OCI-LY1 (cell line): ENCODE results near the gene EML4.

Experiments
- H2AFZ ChIP-seq: fragments of 200-600 bp; sonication (generic), shearing (Covaris generic); 2 replicates; pipeline ENCODE4 v1.6.0; 2014; ENCODE audit warnings: antibody characterized with exemption, mild to moderate bottlenecking, low read length
- H3F3A ChIP-seq: fragments of 200-600 bp; sonication (generic), shearing (Covaris generic); 2 replicates; pipeline ENCODE4 v1.6.0; 2014; ENCODE audit warnings: mild to moderate bottlenecking, antibody characterized with exemption, low read length, moderate library complexity; ENCODE audit not compliant: insufficient read depth
- H3K27ac ChIP-seq: fragments of 200-600 bp; sonication (generic); 2 replicates; pipeline ENCODE4 v1.5.1; 2014; ENCODE audit warnings: low read length, mixed run types, mild to moderate bottlenecking, low read depth; ENCODE audit not compliant: poor library complexity, severe bottlenecking
- H3K27me3 ChIP-seq: fragments of 200-600 bp; sonication (generic); 2 replicates; pipeline ENCODE4 v1.6.0; 2014; ENCODE audit warnings: antibody characterized with exemption, mild to moderate bottlenecking, low read length, moderate library complexity; ENCODE audit not compliant: insufficient read depth
- H3K36me3 ChIP-seq: fragments of 200-600 bp; sonication (generic); 2 replicates; pipeline ENCODE4 v1.6.1; 2014; ENCODE audit warnings: mild to moderate bottlenecking, antibody characterized with exemption, low read length, moderate library complexity, mixed read lengths; ENCODE audit not compliant: insufficient read depth
- H3K4me1 ChIP-seq: fragments of 200-600 bp; sonication (generic); 2 replicates; pipeline ENCODE4 v1.5.1; 2014; ENCODE audit warnings: mild to moderate bottlenecking, low read length, moderate library complexity; ENCODE audit not compliant: insufficient read depth, severe bottlenecking
- H3K4me2 ChIP-seq: fragments of 200-600 bp; sonication (generic), shearing (Covaris generic); 2 replicates; pipeline ENCODE4 v1.6.1; 2014; ENCODE audit warnings: low read length
- H3K4me3 ChIP-seq: fragments of 200-600 bp; sonication (generic); 2 replicates; pipeline ENCODE4 v1.5.1; 2014; ENCODE audit warnings: low read length, low read depth, mild to moderate bottlenecking, mixed read lengths; ENCODE audit not compliant: poor library complexity, severe bottlenecking
- H3K79me2 ChIP-seq: fragments of 200-600 bp; shearing (Covaris generic); 2 replicates; pipeline ENCODE4 v1.6.1; 2016; ENCODE audit warnings: mixed run types, low read length, mixed read lengths; ENCODE audit not compliant: insufficient read depth
- H3K9ac ChIP-seq: fragments of 200-600 bp; sonication (generic), shearing (Covaris generic); 2 replicates; pipeline ENCODE4 v1.6.1; 2014; ENCODE audit warnings: mild to moderate bottlenecking, low read length, mixed read lengths
- H3K9me2 ChIP-seq: fragments of 200-600 bp; sonication (generic), shearing (Covaris generic); 2 replicates; pipeline ENCODE4 v1.6.1; 2014; ENCODE audit warnings: low read depth, mild to moderate bottlenecking, low read length, mixed read lengths
- H3K9me3 ChIP-seq: fragments of 200-600 bp; shearing (Covaris generic); 2 replicates; pipeline ENCODE4 v1.6.1; 2014; ENCODE audit warnings: low read length, mixed read lengths
- H4K20me1 ChIP-seq: fragments of 200-600 bp; sonication (generic), shearing (Covaris generic); 2 replicates; pipeline ENCODE4 v1.6.0; 2016; ENCODE audit warnings: mild to moderate bottlenecking, low read length; ENCODE audit not compliant: insufficient read depth
- EZH2 ChIP-seq: fragments of 200-600 bp; sonication (generic), shearing (Covaris generic); IDR thresholded peaks from 2 replicates; pipeline ENCODE4 v1.8.0; 2017; ENCODE audit warnings: borderline replicate concordance, mixed run types, mild to moderate bottlenecking, antibody characterized with exemption, low read length, moderate library complexity, mixed read lengths
- TF ChIP-seq, protein P1 (sequence below): fragments of 200-600 bp; sonication (generic), shearing (Covaris generic); IDR thresholded peaks from 2 replicates; pipeline ENCODE4 v1.5.1; 2017; ENCODE audit warnings: mild to moderate bottlenecking, antibody characterized with exemption, low read length, moderate library complexity, mixed read lengths

Gene EML4

DNA sequence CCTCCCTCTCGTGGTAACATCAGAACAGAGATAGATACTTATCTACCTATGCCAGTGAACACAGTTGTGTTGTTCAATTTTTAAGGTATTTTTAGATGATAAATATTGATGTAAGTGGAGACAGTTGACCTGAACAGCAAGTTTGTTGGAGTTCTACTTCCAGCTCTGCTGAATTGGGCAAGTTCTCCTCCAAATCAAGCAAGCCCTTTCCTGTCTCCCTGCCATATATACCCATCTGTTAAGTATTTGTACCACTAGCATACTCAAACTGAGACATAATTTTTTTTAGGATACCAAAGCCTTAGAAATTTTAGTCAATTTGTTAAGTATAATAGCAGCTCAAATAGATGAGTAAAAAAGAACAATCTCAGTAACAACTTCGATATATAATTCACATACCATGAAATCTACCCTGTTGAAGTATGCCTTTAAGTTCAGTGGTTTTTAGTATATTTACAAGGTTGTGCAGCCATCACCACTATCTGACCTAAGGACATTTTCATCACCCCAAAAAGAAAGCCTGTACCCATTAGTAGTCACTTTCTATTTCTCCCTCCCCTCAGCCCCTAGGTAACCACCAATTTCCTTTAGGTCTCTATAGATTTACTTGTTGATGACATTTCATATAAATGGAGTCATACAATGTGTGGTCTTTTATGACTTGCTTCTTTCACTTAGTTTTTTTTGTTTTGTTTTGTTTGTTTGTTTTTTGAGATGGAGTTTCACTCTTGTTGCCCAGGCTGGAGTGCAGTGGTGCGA is 130.0 kb downstream of the EML4 start:
- H3K36me3 ChIP-seq, result peaks cover 22% of the 10 kb centered on the region
- H3K9me2 ChIP-seq, result no peaks in the 10 kb centered on the region
- H2AFZ ChIP-seq, result no peak overlapping the region
- H4K20me1 ChIP-seq, result no peaks in the 10 kb centered on the region
- no peak overlapping the region for H3K9ac ChIP-seq
- H3F3A ChIP-seq, result no peaks in the 10 kb centered on the region
- no peak overlapping the region for H3K4me3 ChIP-seq
- no peaks in the 10 kb centered on the region for H3K79me2 ChIP-seq
- no peak for TF ChIP-seq EZH2
- TF ChIP-seq, protein P1, sequence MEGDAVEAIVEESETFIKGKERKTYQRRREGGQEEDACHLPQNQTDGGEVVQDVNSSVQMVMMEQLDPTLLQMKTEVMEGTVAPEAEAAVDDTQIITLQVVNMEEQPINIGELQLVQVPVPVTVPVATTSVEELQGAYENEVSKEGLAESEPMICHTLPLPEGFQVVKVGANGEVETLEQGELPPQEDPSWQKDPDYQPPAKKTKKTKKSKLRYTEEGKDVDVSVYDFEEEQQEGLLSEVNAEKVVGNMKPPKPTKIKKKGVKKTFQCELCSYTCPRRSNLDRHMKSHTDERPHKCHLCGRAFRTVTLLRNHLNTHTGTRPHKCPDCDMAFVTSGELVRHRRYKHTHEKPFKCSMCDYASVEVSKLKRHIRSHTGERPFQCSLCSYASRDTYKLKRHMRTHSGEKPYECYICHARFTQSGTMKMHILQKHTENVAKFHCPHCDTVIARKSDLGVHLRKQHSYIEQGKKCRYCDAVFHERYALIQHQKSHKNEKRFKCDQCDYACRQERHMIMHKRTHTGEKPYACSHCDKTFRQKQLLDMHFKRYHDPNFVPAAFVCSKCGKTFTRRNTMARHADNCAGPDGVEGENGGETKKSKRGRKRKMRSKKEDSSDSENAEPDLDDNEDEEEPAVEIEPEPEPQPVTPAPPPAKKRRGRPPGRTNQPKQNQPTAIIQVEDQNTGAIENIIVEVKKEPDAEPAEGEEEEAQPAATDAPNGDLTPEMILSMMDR, result no peak
- H3K27me3 ChIP-seq, result no peaks in the 10 kb centered on the region
- peaks cover 25% of the 10 kb centered on the region for H3K4me1 ChIP-seq
- H3K4me2 ChIP-seq, result no peak overlapping the region
- H3K9me3 ChIP-seq, result no peaks in the 10 kb centered on the region
- H3K27ac ChIP-seq, result no peak overlapping the region

DNA sequence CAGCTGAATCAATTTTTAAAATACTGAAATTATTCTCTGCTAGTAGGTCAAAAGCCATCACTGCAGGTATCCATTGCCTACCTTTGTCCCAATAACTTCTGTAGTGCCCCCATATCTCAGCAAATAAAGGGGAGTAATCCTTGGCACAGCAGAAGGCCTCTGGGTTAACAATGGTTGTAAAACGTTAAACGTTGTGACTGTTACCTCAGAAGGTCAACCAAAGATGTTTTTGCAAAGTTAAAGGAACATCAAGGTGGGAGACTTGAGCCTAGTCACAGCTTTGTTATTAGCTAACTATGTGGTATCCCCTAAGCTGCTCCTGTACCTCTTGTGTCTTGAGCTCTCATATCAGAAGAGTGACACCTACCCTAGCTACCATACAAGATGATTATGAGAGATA is 131.4 kb downstream of the EML4 start:
- Histone ChIP-seq H2AFZ (no peak overlapping the region), H3K9ac (no peak overlapping the region), H3K4me3 (no peak overlapping the region), H3K4me2 (no peak overlapping the region), H3K36me3 (peaks cover 27% of the 10 kb centered on the region), H4K20me1 (no peaks in the 10 kb centered on the region), H3K79me2 (no peaks in the 10 kb centered on the region), H3K9me3 (no peaks in the 10 kb centered on the region), H3K27me3 (no peaks in the 10 kb centered on the region), H3F3A (no peaks in the 10 kb centered on the region), H3K27ac (no peak overlapping the region), H3K4me1 (peaks cover 25% of the 10 kb centered on the region), H3K9me2 (no peaks in the 10 kb centered on the region)
- no peak for TF ChIP-seq EZH2
- TF ChIP-seq, protein P1, result no peak

- Histone ChIP-seq H4K20me1 (no peaks in the 10 kb centered on the region), H2AFZ (no peak overlapping the region), H3K27ac (no peak overlapping the region), H3K9me2 (no peaks in the 10 kb centered on the region), H3K9ac (no peak overlapping the region), H3K4me2 (no peak overlapping the region), H3F3A (no peaks in the 10 kb centered on the region), H3K4me1 (peaks cover under 1% of the 10 kb centered on the region), H3K4me3 (no peak overlapping the region), H3K79me2 (no peaks in the 10 kb centered on the region), H3K36me3 (peaks cover 17% of the 10 kb centered on the region; the same call in 1 of the 2 replicates), H3K27me3 (no peaks in the 10 kb centered on the region), H3K9me3 (no peaks in the 10 kb centered on the region)
- TF ChIP-seq EZH2, result no peak
- TF ChIP-seq, protein P1, result no peak
These were observed 134.1 kb downstream of the EML4 start for GRCh38 chr2:42303252-42303651.
